HCT116 (cell line): ENCODE results near the gene OR7A10. TPM values are rescaled to one million over a fixed set of nuclear protein-coding genes. Genes with fewer than 3 reads are reported as not detected.

Source experiments
- ATAC-seq: fragments of 200-7000 bp; cut with Tn5 transposase; 2 replicates; pipeline ENCODE4 v1.9.1; 2020; ENCODE audit warnings: mild to moderate bottlenecking, moderate library complexity
- BruUV-seq: library from RNA; stranded (reverse); fragments of 400-500 nt; replicated peaks from 2 replicates; lab custom pipeline; 2021; lab: Mats Ljungman, UMichigan
- CTCF ChIA-PET: fragments of 300-600 bp; sonication (Branson Sonifier 250); formaldehyde crosslinking; loops from one replicate; lab custom pipeline; 2021; ENCODE audit warnings: antibody characterized with exemption; lab: Charles Lee
- POLR2A ChIA-PET: fragments of 300-600, 350-600 bp; sonication (Branson Sonifier 250); formaldehyde crosslinking; loops from one replicate; lab custom pipeline; 2021; ENCODE audit warnings: antibody characterized with exemption; lab: Charles Lee
- RAD21 ChIA-PET, 2 experiments: fragments of 300-600 bp; sonication (Branson Sonifier 250); formaldehyde crosslinking; loops; one replicate each; lab custom pipeline; 2023; ENCODE audit warnings: low total read pairs in 2 of 2; ENCODE audit not compliant: uncharacterized antibody in 2 of 2, unreplicated experiment in 2 of 2, low non-redundant PET in 1 of 2; lab: Charles Lee
- DNase-seq: peaks from one replicate; pipeline ENCODE4 v3.0.0-alpha.2; 2010; ENCODE audit warnings: low read depth, low spot score
- H2AFZ ChIP-seq: fragments of 200-600 bp; shearing (Covaris generic), sonication (generic); 2 replicates; pipeline ENCODE4 v1.6.1; 2017; ENCODE audit warnings: low read depth, mixed run types, mixed read lengths, antibody characterized with exemption, low read length; ENCODE audit not compliant: poor library complexity, severe bottlenecking
- H3K27ac ChIP-seq: 2 replicates; pipeline ENCODE4 v1.5.1; 2012; ENCODE audit warnings: low read depth, low read length
- H3K27me3 ChIP-seq: fragments of 200-600 bp; sonication (generic); 2 replicates; pipeline ENCODE4 v1.6.1; 2016; ENCODE audit warnings: mixed run types, low read length, mixed read lengths; ENCODE audit not compliant: insufficient read depth
- H3K36me3 ChIP-seq, 2 experiments: fragments of 200-500 bp in 1 of 2; fragments of 200-600 bp in 1 of 2; sonication (Bioruptor generic) in 1 of 2; sonication (generic) in 1 of 2; 2 replicates each; pipeline versions ENCODE4 v1.5.1 to v1.6.1; 2014 to 2016; ENCODE audit warnings: low read length in 2 of 2, inconsistent platforms in 1 of 2, mixed read lengths in 1 of 2, mixed run types in 1 of 2; ENCODE audit not compliant: insufficient read depth in 2 of 2, control insufficient read depth in 1 of 2
- H3K4me1 ChIP-seq, 2 experiments: fragments of 200-600 bp in 1 of 2; sonication (generic) in 1 of 2; 2 replicates each; pipeline versions ENCODE4 v1.5.1 to v1.6.1; 2012 to 2017; ENCODE audit warnings: low read length in 2 of 2, inconsistent platforms in 1 of 2, mild to moderate bottlenecking in 1 of 2, mixed read lengths in 1 of 2, mixed run types in 1 of 2, moderate library complexity in 1 of 2; ENCODE audit not compliant: insufficient read depth in 2 of 2, control insufficient read depth in 1 of 2
- H3K4me2 ChIP-seq: fragments of 200-600 bp; sonication (generic); 2 replicates; pipeline ENCODE4 v1.6.1; 2017; ENCODE audit warnings: mixed run types, low read length, mixed read lengths
- H3K4me3 ChIP-seq, 2 experiments: fragments of 200-600 bp in 1 of 2; sonication (generic) in 1 of 2; replicated peaks in 1 of 2; 2 replicates each; pipeline ENCODE4 v1.5.1; 2011 to 2016; ENCODE audit warnings: low read length in 2 of 2, control low read depth in 1 of 2, low read depth in 1 of 2, mild to moderate bottlenecking in 1 of 2, mixed read lengths in 1 of 2, mixed run types in 1 of 2
- H3K79me2 ChIP-seq: fragments of 200-600 bp; sonication (generic); 2 replicates; pipeline ENCODE4 v1.6.1; 2017; ENCODE audit warnings: mild to moderate bottlenecking, mixed run types, low read length, moderate library complexity, mixed read lengths; ENCODE audit not compliant: insufficient read depth
- H3K9ac ChIP-seq: fragments of 200-600 bp; sonication (generic); 2 replicates; pipeline ENCODE4 v1.6.1; 2016; ENCODE audit warnings: low read length, mixed read lengths
- H3K9me2 ChIP-seq: fragments of 200-600 bp; sonication (generic), shearing (Covaris generic); 2 replicates; pipeline ENCODE4 v1.6.1; 2017; ENCODE audit warnings: mixed run types, mild to moderate bottlenecking, moderate library complexity; ENCODE audit not compliant: insufficient read depth
- H3K9me3 ChIP-seq, 2 experiments: fragments of 200-500 bp in 1 of 2; fragments of 200-600 bp in 1 of 2; sonication (Bioruptor generic) in 1 of 2; sonication (generic) in 1 of 2; 2 replicates each; pipeline ENCODE4 v1.6.1; 2014 to 2017; ENCODE audit warnings: low read length in 2 of 2, mixed read lengths in 2 of 2, inconsistent platforms in 1 of 2, low read depth in 1 of 2, mild to moderate bottlenecking in 1 of 2, mixed run types in 1 of 2, moderate library complexity in 1 of 2; ENCODE audit not compliant: control insufficient read depth in 1 of 2, insufficient read depth in 1 of 2
- H4K20me1 ChIP-seq: fragments of 200-600 bp; sonication (generic), shearing (Covaris generic); 2 replicates; pipeline ENCODE4 v1.6.1; 2017; ENCODE audit warnings: mixed run types, mild to moderate bottlenecking, moderate library complexity; ENCODE audit not compliant: insufficient read depth
- ATF3 ChIP-seq: IDR thresholded peaks from 2 replicates; pipeline ENCODE4 v1.6.1; 2012
- CBX3 ChIP-seq: IDR thresholded peaks from 2 replicates; pipeline ENCODE4 v1.6.1; 2012; ENCODE audit warnings: low read depth
- CEBPB ChIP-seq: IDR thresholded peaks from 2 replicates; pipeline ENCODE4 v1.6.1; 2012; ENCODE audit warnings: low read depth
- EGR1 ChIP-seq: IDR thresholded peaks from 2 replicates; pipeline ENCODE4 v1.6.1; 2012; ENCODE audit warnings: low read depth
- ELF1 ChIP-seq: IDR thresholded peaks from 2 replicates; pipeline ENCODE4 v1.6.1; 2012; ENCODE audit warnings: low read depth, borderline replicate concordance
- EZH2 ChIP-seq: fragments of 200-600 bp; sonication (generic); IDR thresholded peaks from 2 replicates; pipeline ENCODE4 v1.6.1; 2017; ENCODE audit warnings: antibody characterized with exemption, mixed run types
- FOSL1 ChIP-seq: IDR thresholded peaks from 2 replicates; pipeline ENCODE4 v1.6.1; 2012; ENCODE audit warnings: low read depth
- JUND ChIP-seq: IDR thresholded peaks from 2 replicates; pipeline ENCODE4 v1.6.1; 2012
- RAD21 ChIP-seq: IDR thresholded peaks from 2 replicates; pipeline ENCODE4 v1.6.1; 2012; ENCODE audit warnings: low read depth, mild to moderate bottlenecking
- SIN3A ChIP-seq: IDR thresholded peaks from 2 replicates; pipeline ENCODE4 v1.6.1; 2012; ENCODE audit warnings: low read depth
- TCF7L2 ChIP-seq: IDR thresholded peaks from 2 replicates; pipeline ENCODE4 v1.7.0; 2011; ENCODE audit warnings: borderline replicate concordance, inconsistent platforms; ENCODE audit not compliant: insufficient read depth, insufficient read length; ENCODE audit errors: extremely low read depth
- YY1 ChIP-seq: IDR thresholded peaks from 2 replicates; pipeline ENCODE4 v1.6.1; 2011; ENCODE audit warnings: low read length, low read depth, moderate library complexity, mild to moderate bottlenecking; ENCODE audit not compliant: insufficient replicate concordance; ENCODE audit errors: extremely low read depth
- ZFX ChIP-seq: fragments of 450-650 bp; IDR thresholded peaks from 2 replicates; pipeline ENCODE4 v1.6.1; 2017
- intact Hi-C: fragments of 100-400 bp; cut with micrococcal nuclease; formaldehyde crosslinking; loops from 2 replicates; pipeline ENCODE4 v1.10.0; 2022
- total RNA-seq: library from RNA; stranded (reverse); gene quantifications from one replicate; pipeline ENCODE4 v1.2.1, GENCODE V29; 2021; ENCODE audit not compliant: unreplicated experiment
- TF ChIP-seq, protein P1 (sequence below), 3 experiments: fragments of 200-600 bp in 1 of 3; sonication (generic) in 1 of 3; IDR thresholded peaks in 2 of 3; conservative IDR thresholded peaks in 1 of 3; 2 replicates each; pipeline ENCODE4 v1.5.1; 2012 to 2017; ENCODE audit warnings: low read depth in 2 of 3, low read length in 2 of 3, antibody characterized with exemption in 1 of 3, borderline replicate concordance in 1 of 3, control low read depth in 1 of 3, mild to moderate bottlenecking in 1 of 3, mixed read lengths in 1 of 3, mixed run types in 1 of 3, moderate library complexity in 1 of 3; ENCODE audit not compliant: insufficient read depth in 1 of 3
- TF ChIP-seq, protein P2 (sequence below): IDR thresholded peaks from 2 replicates; pipeline ENCODE4 v1.6.1; 2012

The OR7A10 gene
- total RNA-seq, 1 experiment from 2014 or later = not detected

DNA sequence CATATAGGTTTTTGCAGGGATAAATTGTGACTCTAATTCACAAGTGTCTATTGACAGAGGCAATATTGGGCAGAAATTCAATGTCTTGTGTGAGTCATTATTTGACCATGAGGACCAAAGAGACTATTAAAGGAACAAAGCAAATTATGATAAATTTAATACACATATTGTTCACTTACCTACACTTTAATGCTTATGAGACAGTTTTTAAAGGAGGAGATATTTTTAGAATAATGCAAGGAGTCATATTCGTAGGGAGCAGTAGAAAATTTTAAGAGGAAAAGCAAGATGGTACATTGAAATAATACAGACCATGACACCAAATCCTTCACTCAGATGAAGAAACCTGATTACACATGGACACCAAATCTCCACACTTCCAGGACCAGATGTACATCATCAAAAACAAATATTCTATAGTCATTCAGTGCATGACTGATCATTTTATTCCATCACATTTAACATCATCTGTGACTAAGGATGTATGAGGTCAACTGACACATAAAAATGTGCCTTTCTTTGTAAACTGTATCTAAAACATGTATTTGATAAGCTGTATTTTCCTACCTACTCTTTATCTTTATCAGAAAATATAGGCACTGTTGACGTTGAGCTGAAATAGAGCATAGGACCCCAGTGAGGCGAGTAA, 41.4 kb upstream of the OR7A10 start:
- POLR2A ChIA-PET = no interaction called here
- no peak overlapping the region for H3K4me2 ChIP-seq
- no peaks in the 10 kb centered on the region for H3K36me3 ChIP-seq
- no peak overlapping the region for H3K27ac ChIP-seq
- no peaks in the 10 kb centered on the region for H3K9me2 ChIP-seq
- ATAC-seq (no peak), DNase-seq (no peak)
- H3K4me3 ChIP-seq = no peak overlapping the region
- RAD21 ChIA-PET = interaction anchor here in 1 of 2 experiments (1.5 kb wide), 1 partner anchor 104 kb away, joined by 4 read pairs; no protein-coding TSS in a partner anchor
- peaks cover 0 to 8% of the 10 kb centered on the region in 2 experiments; a peak in 1 of 4 replicates for H3K9me3 ChIP-seq
- H2AFZ ChIP-seq = no peak overlapping the region
- H3K4me1 ChIP-seq = peaks cover 3 to 8% of the 10 kb centered on the region in 2 experiments; a peak in 2 of 4 replicates
- no peak for TF ChIP-seq SIN3A
- TF ChIP-seq TCF7L2 = no peak
- TF ChIP-seq, protein P1, sequence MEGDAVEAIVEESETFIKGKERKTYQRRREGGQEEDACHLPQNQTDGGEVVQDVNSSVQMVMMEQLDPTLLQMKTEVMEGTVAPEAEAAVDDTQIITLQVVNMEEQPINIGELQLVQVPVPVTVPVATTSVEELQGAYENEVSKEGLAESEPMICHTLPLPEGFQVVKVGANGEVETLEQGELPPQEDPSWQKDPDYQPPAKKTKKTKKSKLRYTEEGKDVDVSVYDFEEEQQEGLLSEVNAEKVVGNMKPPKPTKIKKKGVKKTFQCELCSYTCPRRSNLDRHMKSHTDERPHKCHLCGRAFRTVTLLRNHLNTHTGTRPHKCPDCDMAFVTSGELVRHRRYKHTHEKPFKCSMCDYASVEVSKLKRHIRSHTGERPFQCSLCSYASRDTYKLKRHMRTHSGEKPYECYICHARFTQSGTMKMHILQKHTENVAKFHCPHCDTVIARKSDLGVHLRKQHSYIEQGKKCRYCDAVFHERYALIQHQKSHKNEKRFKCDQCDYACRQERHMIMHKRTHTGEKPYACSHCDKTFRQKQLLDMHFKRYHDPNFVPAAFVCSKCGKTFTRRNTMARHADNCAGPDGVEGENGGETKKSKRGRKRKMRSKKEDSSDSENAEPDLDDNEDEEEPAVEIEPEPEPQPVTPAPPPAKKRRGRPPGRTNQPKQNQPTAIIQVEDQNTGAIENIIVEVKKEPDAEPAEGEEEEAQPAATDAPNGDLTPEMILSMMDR (IDR thresholded peaks at IDR 0.05 in 2 of 3, conservative IDR thresholded peaks at IDR 0.05 in 1 of 3; ENCODE audit: borderline replicate concordance in 1 of 3, insufficient read depth in 1 of 3, low read depth in 2 of 3, low read length in 2 of 3) = no peak
- TF ChIP-seq ZFX = no peak
- no peak for TF ChIP-seq ELF1
- no peak for TF ChIP-seq FOSL1
- no peak overlapping the region for H3K9ac ChIP-seq
- CTCF ChIA-PET = interaction anchor here (1.5 kb wide), 1 partner anchor 102 kb away, joined by 3 read pairs; no protein-coding TSS in a partner anchor
- no peaks in the 10 kb centered on the region for H3K79me2 ChIP-seq
- H4K20me1 ChIP-seq = no peaks in the 10 kb centered on the region
- intact Hi-C loops = loop anchor here (2.0 kb wide), 2 partner anchors 105 to 315 kb away; no protein-coding TSS in a partner anchor
- peaks cover 42% of the 10 kb centered on the region for H3K27me3 ChIP-seq
- BruUV-seq = no TSS peak

GRCh38 chr19:14886032-14886431, 37.3 kb upstream of the OR7A10 start, which contains the start of gene OR7A17:
Gene OR7A17 (minus strand): TSS chr19:14886132. CDS start chr19:14881355, 4,777 bp downstream.
- POLR2A ChIA-PET = no interaction called here
- Histone ChIP-seq H3K4me2 (no peak within 1 kb of the TSS), H3K36me3 (no peaks in the 10 kb centered on the region), H3K9me2 (no peaks in the 10 kb centered on the region), H3K4me1 (peaks cover 3 to 8% of the 10 kb centered on the region in 2 experiments; a peak in 2 of 4 replicates), H3K9me3 (peaks cover 0 to 8% of the 10 kb centered on the region in 2 experiments; a peak in 1 of 4 replicates), H2AFZ (no peak within 1 kb of the TSS), H3K9ac (no peak within 1 kb of the TSS), H3K27ac (no peak within 1 kb of the TSS), H3K4me3 (no peak within 1 kb of the TSS), H3K79me2 (no peaks in the 10 kb centered on the region), H4K20me1 (no peaks in the 10 kb centered on the region), H3K27me3 (peaks cover 39% of the 10 kb centered on the region)
- CTCF ChIA-PET = no interaction called here
- TF ChIP-seq SIN3A (no peak), ZFX (no peak), CEBPB (no peak), RAD21 (no peak), ELF1 (no peak), JUND (no peak), YY1 (no peak), TCF7L2 (no peak), CBX3 (no peak), ATF3 (no peak), EGR1 (no peak), EZH2 (no peak)
- TF ChIP-seq, protein P2, sequence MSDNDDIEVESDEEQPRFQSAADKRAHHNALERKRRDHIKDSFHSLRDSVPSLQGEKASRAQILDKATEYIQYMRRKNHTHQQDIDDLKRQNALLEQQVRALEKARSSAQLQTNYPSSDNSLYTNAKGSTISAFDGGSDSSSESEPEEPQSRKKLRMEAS = no peak
- BruUV-seq = no TSS peak
- RAD21 ChIA-PET = no interaction called here
- no peak for ATAC-seq
- intact Hi-C loops = no loop called here
- no peak for DNase-seq
